ENCODE results near the gene ALPI.

The ALPI gene

GRCh38 chr2:232411901-232412629 lies 43.9 kb upstream of the ALPI start:
- DNase-seq: no peak
- no peak overlapping the region for H3K4me3 ChIP-seq (ENCODE audit: low read depth, low read length)
- H3K36me3 ChIP-seq: no peaks in the 10 kb centered on the region
- TF ChIP-seq CTCF (IDR thresholded peaks at IDR 0.05; ENCODE audit: low read depth, low read length): no peak
- peaks cover 49% of the 10 kb centered on the region for H3K27me3 ChIP-seq
- no peaks in the 10 kb centered on the region for H3K4me1 ChIP-seq
- H3K9me3 ChIP-seq: no peaks in the 10 kb centered on the region

- Histone ChIP-seq H3K4me3 (ENCODE audit: low read depth, low read length) (no peak overlapping the region), H3K27me3 (peaks cover 50% of the 10 kb centered on the region), H3K4me1 (no peaks in the 10 kb centered on the region), H3K9me3 (no peaks in the 10 kb centered on the region), H3K36me3 (no peaks in the 10 kb centered on the region)
- no peak for DNase-seq
- TF ChIP-seq CTCF (IDR thresholded peaks at IDR 0.05; ENCODE audit: low read depth, low read length): no peak
Observed at GRCh38 chr2:232412986-232413385, 43.0 kb upstream of the ALPI start.

GRCh38 chr2:232415138-232415690 lies 40.7 kb upstream of the ALPI start:
- TF ChIP-seq CTCF (IDR thresholded peaks at IDR 0.05; ENCODE audit: low read depth, low read length): no peak
- no peaks in the 10 kb centered on the region for H3K36me3 ChIP-seq
- DNase-seq: no peak
- H3K9me3 ChIP-seq: no peaks in the 10 kb centered on the region
- no peak overlapping the region for H3K4me3 ChIP-seq (ENCODE audit: low read depth, low read length)
- peaks cover 67% of the 10 kb centered on the region for H3K27me3 ChIP-seq
- no peaks in the 10 kb centered on the region for H3K4me1 ChIP-seq

- no peak for TF ChIP-seq CTCF (IDR thresholded peaks at IDR 0.05; ENCODE audit: low read depth, low read length)
- DNase-seq: no peak
- H3K27me3 ChIP-seq: peaks cover 69% of the 10 kb centered on the region
- no peak overlapping the region for H3K4me3 ChIP-seq (ENCODE audit: low read depth, low read length)
- H3K36me3 ChIP-seq: no peaks in the 10 kb centered on the region
- no peaks in the 10 kb centered on the region for H3K4me1 ChIP-seq
- no peaks in the 10 kb centered on the region for H3K9me3 ChIP-seq
Observed at GRCh38 chr2:232415736-232416520, 40.0 kb upstream of the ALPI start.

- Histone ChIP-seq H3K4me3 (ENCODE audit: low read depth, low read length) (no peak overlapping the region), H3K4me1 (no peaks in the 10 kb centered on the region), H3K9me3 (no peaks in the 10 kb centered on the region), H3K27me3 (peaks cover 69% of the 10 kb centered on the region), H3K36me3 (no peaks in the 10 kb centered on the region)
- no peak for DNase-seq
- TF ChIP-seq CTCF (IDR thresholded peaks at IDR 0.05; ENCODE audit: low read depth, low read length): no peak
Observed at GRCh38 chr2:232416521-232417470, 39.2 kb upstream of the ALPI start.

All from BE2C (cell line).